Ovary (tissue), 9 donors: ENCODE data around the gene SCN5A. TPM values are rescaled to one million over a fixed set of nuclear protein-coding genes. Genes with fewer than 3 reads are reported as not detected.

Source experiments
- DNase-seq, 5 donors: peaks; one replicate each; pipeline ENCODE4 v3.0.0-alpha.2; 2019 to 2020
- H3K27ac ChIP-seq, 2 donors: fragments of 200-600 bp; one replicate each; pipeline versions ENCODE4 v1.5.1 to v1.8.0; 2019 to 2022
- H3K27me3 ChIP-seq: fragments of 200-600 bp; one replicate; pipeline ENCODE4 v1.8.0; 2022
- H3K36me3 ChIP-seq: fragments of 200-600 bp; sonication (generic); one replicate; pipeline ENCODE4 v1.5.1; 2019
- H3K4me1 ChIP-seq: one replicate; pipeline ENCODE4 v1.8.1; 2013; ENCODE audit warnings: mild to moderate bottlenecking, moderate library complexity; ENCODE audit not compliant: insufficient read depth
- H3K4me3 ChIP-seq: fragments of 200-600 bp; sonication (generic); one replicate; pipeline ENCODE4 v1.5.1; 2017
- H3K9me3 ChIP-seq, 2 donors: fragments of 200-600 bp in 1 of 2; sonication (generic) in 1 of 2; one replicate each; pipeline versions ENCODE4 v1.5.1 to v1.8.1; 2013 to 2019; ENCODE audit warnings: mild to moderate bottlenecking in 1 of 2, moderate library complexity in 1 of 2
- CTCF ChIP-seq, 3 donors: fragments of 450-650 bp in 2 of 3; fragments of 200-600 bp in 1 of 3; IDR thresholded peaks; one replicate each; pipeline versions ENCODE4 v1.5.1 to v1.8.0; 2016 to 2022; ENCODE audit warnings: antibody characterized with exemption in 3 of 3, mild to moderate bottlenecking in 1 of 3
- EP300 ChIP-seq: sonication (generic); formaldehyde crosslinking; IDR thresholded peaks from one replicate; pipeline ENCODE4 v1.6.1; 2017; ENCODE audit warnings: antibody characterized with exemption
- POLR2A ChIP-seq: fragments of 450-650 bp; IDR thresholded peaks from one replicate; pipeline ENCODE4 v1.6.1; 2017; ENCODE audit warnings: antibody characterized with exemption, mild to moderate bottlenecking, moderate library complexity
- WGBS, 3 donors: extraction: QIAGEN DNeasy Blood & Tissue Kit in 1 of 3; methylation state at CpG; one replicate each; pipeline versions ENCODE4 v1.1.5 to v1.1.7; 2013 to 2017; 5-methylcytosine and 5-hydroxymethylcytosine counted together
- intact Hi-C, 4 donors: fragments of 100-400 bp; cut with DNase I; formaldehyde crosslinking; loops; one replicate each; pipeline versions ENCODE4 v1.11.0 to v1.15.1; 2022 to 2023
- polyA plus RNA-seq, 2 donors: library from polyadenylated mRNA; stranded (reverse); fragments of 200-250 nt in 1 of 2; fragments of 350-450 nt in 1 of 2; fragmentation: Illumina TruSeq in 1 of 2; extraction: RNeasy Lipid Tissue Mini Kit (QIAGEN cat#74804) in 1 of 2; gene quantifications; one replicate each; pipeline ENCODE4 v1.2.3, GENCODE V29; 2013 to 2014
- total RNA-seq, 7 donors: library from RNA; depleted of rRNA in 2 of 7; stranded (reverse); fragments of >200 nt in 2 of 7; fragmentation: NEBNext Ultra II Directional in 3 of 7; extraction: Animal tissue kit (Norgen Biotek cat#: 25700) in 3 of 7; gene quantifications; one replicate each; pipeline versions ENCODE4 v1.1.0 to v1.2.4, GENCODE V29; 2016 to 2023
- donor health status: DM: no; HTN: no; CAD: no; lungs with moderate emphysema.
- donor health status: DM: no; HTN: no; CAD: no.
- donor health status: Bipolar disorder and iron deficiency.
- donor health status: DM: yes; HTN: yes; CAD: no.
- donor health status: DM: no; HTN: no; CAD: no.
- donor health status: DM: yes; HTN: yes; CAD: no.

Gene SCN5A
- total and polyA plus RNA-seq, 9 donors, result 0.67 to 4.7 (median 2.1) TPM

- H3K4me3 ChIP-seq, result no peak overlapping the region
- no peaks in the 10 kb centered on the region for H3K36me3 ChIP-seq
- 86 to 90% (median 87%) methylated on average over 2 of the region's 2 CpGs for WGBS, 3 donors
- no peaks in the 10 kb centered on the region for H3K4me1 ChIP-seq
- intact Hi-C loops, result no loop called here
- no peak overlapping the region for H3K27ac ChIP-seq
- TF ChIP-seq CTCF (IDR thresholded peaks at IDR 0.05) (no peak), EP300 (no peak), POLR2A (no peak)
- no peak for DNase-seq
- H3K9me3 ChIP-seq, result no peaks in the 10 kb centered on the region
- no peaks in the 10 kb centered on the region for H3K27me3 ChIP-seq
These were observed 49.6 kb downstream of the SCN5A start for GRCh38 chr3:38599886-38600285.

- H3K27me3 ChIP-seq, result no peaks in the 10 kb centered on the region
- 91 to 92% (median 91%) methylated on average over 13 of the region's 13 CpGs for WGBS, 3 donors
- H3K4me3 ChIP-seq, result no peak overlapping the region
- no peaks in the 10 kb centered on the region for H3K36me3 ChIP-seq
- no peaks in the 10 kb centered on the region for H3K4me1 ChIP-seq
- peak in 1 of 5 donors; percentile 13 for DNase-seq
- intact Hi-C loops, result no loop called here
- no peak overlapping the region for H3K27ac ChIP-seq
- TF ChIP-seq EP300 (no peak), CTCF (IDR thresholded peaks at IDR 0.05) (no peak), POLR2A (no peak)
- H3K9me3 ChIP-seq, result no peaks in the 10 kb centered on the region
These were observed 50.7 kb downstream of the SCN5A start for GRCh38 chr3:38598791-38599190.

- WGBS, 3 donors, result 93 to 95% (median 95%) methylated on average over 12 of the region's 12 CpGs
- Histone ChIP-seq H3K27ac (no peak overlapping the region), H3K4me1 (no peaks in the 10 kb centered on the region), H3K9me3 (no peaks in the 10 kb centered on the region), H3K4me3 (no peak overlapping the region), H3K36me3 (no peaks in the 10 kb centered on the region), H3K27me3 (no peaks in the 10 kb centered on the region)
- intact Hi-C loops, result no loop called here
- DNase-seq, result peak in 1 of 5 donors; percentile 8
- TF ChIP-seq POLR2A (no peak), CTCF (IDR thresholded peaks at IDR 0.05) (no peak), EP300 (no peak)
These were observed 51.9 kb downstream of the SCN5A start for GRCh38 chr3:38597502-38598060.

GRCh38 chr3:38595393-38595792, 54.1 kb downstream of the SCN5A start:
- Histone ChIP-seq H3K4me1 (no peaks in the 10 kb centered on the region), H3K27me3 (no peaks in the 10 kb centered on the region), H3K4me3 (no peak overlapping the region), H3K36me3 (no peaks in the 10 kb centered on the region), H3K9me3 (no peaks in the 10 kb centered on the region), H3K27ac (no peak overlapping the region)
- WGBS, 3 donors, result 83 to 93% (median 90%) methylated on average over 6 of the region's 6 CpGs
- DNase-seq, result no peak
- no peak for TF ChIP-seq EP300
- TF ChIP-seq POLR2A, result no peak
- TF ChIP-seq CTCF (IDR thresholded peaks at IDR 0.05), result no peak
- intact Hi-C loops, result no loop called here
